Body of pancreas (tissue), 4 donors: Measurements from ENCODE around the gene ALDH1B1.

Experiments
- POLR2A ChIP-seq, 3 donors: fragments of 450-650 bp; IDR thresholded peaks; one replicate each; pipeline ENCODE4 v1.6.1; 2016; ENCODE audit warnings: antibody characterized with exemption in 3 of 3, mild to moderate bottlenecking in 2 of 3
- TF ChIP-seq, protein P1 (sequence below), 7 experiments: fragments of 450-650 bp in 4 of 7; fragments of 200-600 bp in 3 of 7; sonication (generic) in 3 of 7; IDR thresholded peaks; one replicate each; pipeline ENCODE4 v1.5.1; 2016 to 2019; ENCODE audit warnings: antibody characterized with exemption in 7 of 7

DNA sequence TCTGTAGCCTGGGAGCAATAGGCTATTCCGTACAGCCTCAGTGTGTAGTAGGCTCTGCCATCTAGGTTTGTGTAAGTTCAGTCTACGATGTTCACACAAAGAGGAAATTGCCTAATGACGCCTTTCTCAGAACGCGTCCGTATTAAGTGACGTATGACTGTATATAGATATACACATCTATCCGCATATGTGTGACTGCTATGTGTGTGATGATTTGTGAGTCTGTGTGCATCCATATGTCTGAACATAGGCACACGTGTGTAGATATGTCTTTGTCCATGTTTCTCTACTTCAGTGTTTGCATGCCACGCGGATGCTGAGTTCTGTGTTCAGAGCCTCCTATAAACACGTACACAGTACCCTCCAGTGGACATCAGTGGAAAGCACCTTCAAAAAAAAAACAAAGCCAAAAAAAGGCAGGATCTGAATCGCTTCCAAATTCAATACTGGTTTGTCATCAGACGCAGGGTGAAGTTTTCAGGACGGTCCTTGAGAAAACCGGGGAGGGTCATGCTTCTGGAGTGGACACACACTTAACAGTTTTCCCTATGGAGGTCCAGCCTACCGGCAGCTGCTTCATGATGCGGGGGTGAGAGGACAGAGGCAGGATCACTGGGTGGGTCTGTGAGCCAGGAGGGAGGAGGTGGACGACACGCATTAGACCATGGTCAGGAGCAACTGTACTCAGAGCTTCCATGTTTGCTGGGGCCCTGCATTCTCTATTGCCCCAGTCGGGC is 29.5 kb upstream of the ALDH1B1 start:
- TF ChIP-seq, protein P1, sequence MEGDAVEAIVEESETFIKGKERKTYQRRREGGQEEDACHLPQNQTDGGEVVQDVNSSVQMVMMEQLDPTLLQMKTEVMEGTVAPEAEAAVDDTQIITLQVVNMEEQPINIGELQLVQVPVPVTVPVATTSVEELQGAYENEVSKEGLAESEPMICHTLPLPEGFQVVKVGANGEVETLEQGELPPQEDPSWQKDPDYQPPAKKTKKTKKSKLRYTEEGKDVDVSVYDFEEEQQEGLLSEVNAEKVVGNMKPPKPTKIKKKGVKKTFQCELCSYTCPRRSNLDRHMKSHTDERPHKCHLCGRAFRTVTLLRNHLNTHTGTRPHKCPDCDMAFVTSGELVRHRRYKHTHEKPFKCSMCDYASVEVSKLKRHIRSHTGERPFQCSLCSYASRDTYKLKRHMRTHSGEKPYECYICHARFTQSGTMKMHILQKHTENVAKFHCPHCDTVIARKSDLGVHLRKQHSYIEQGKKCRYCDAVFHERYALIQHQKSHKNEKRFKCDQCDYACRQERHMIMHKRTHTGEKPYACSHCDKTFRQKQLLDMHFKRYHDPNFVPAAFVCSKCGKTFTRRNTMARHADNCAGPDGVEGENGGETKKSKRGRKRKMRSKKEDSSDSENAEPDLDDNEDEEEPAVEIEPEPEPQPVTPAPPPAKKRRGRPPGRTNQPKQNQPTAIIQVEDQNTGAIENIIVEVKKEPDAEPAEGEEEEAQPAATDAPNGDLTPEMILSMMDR (IDR thresholded peaks at IDR 0.05), result peak; percentile 34 to 93 (median 78)
- no peak for TF ChIP-seq POLR2A (IDR thresholded peaks at IDR 0.05)
